ENCODE data around the gene KLHL34. TPM values are rescaled to one million over a fixed set of nuclear protein-coding genes. Genes with fewer than 3 reads are reported as not detected.

The KLHL34 gene
- total and polyA plus RNA-seq, 8 donors: 0.02 to 0.16 (median 0.08) TPM; not detected in 3

DNA sequence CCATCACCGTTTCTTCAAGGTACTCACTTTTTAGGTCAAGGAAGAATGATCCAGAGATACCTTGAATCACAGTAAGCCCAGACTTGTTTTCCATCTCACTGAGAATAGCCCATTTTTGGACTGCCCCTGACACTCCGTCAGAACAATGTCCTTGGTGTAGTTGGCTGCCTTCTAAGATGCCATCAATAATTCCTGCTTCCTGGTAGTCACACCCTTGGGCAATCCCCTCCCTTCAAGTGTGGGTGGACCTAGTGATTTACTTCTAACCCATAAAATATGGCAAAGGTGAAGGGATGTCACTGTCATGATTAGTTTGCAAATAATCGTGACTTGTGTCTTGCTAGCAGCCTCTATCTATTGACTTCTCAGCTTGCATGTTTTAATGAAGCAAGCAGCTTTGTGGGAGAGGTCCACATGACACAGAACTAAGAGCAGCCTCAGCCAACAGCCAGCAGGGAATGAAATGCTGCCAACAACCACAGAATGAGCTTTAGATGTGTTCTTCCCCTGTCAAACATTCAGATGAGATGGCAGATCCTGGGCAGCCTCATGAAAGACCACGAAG, 20.0 kb upstream of the KLHL34 start:
- H3K27ac ChIP-seq: no peak overlapping the region
- peaks cover 0 to 3% (median 0%) of the 10 kb centered on the region in 4 donors for H3K27me3 ChIP-seq
- no peak overlapping the region for H3K4me3 ChIP-seq
- H3K36me3 ChIP-seq: no peaks in the 10 kb centered on the region
- no peaks in the 10 kb centered on the region for H3K9me3 ChIP-seq
- ATAC-seq: no peak
- TF ChIP-seq, protein P1, sequence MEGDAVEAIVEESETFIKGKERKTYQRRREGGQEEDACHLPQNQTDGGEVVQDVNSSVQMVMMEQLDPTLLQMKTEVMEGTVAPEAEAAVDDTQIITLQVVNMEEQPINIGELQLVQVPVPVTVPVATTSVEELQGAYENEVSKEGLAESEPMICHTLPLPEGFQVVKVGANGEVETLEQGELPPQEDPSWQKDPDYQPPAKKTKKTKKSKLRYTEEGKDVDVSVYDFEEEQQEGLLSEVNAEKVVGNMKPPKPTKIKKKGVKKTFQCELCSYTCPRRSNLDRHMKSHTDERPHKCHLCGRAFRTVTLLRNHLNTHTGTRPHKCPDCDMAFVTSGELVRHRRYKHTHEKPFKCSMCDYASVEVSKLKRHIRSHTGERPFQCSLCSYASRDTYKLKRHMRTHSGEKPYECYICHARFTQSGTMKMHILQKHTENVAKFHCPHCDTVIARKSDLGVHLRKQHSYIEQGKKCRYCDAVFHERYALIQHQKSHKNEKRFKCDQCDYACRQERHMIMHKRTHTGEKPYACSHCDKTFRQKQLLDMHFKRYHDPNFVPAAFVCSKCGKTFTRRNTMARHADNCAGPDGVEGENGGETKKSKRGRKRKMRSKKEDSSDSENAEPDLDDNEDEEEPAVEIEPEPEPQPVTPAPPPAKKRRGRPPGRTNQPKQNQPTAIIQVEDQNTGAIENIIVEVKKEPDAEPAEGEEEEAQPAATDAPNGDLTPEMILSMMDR (IDR thresholded peaks at IDR 0.05): no peak
- H3K4me1 ChIP-seq: no peaks in the 10 kb centered on the region
- no peak for FAIRE-seq
- DNase-seq: no peak
- intact Hi-C loops (cut with DNase I): no loop called here
- 40 to 52% methylated on average over 4 of the region's 4 CpGs for WGBS, 2 donors

DNA sequence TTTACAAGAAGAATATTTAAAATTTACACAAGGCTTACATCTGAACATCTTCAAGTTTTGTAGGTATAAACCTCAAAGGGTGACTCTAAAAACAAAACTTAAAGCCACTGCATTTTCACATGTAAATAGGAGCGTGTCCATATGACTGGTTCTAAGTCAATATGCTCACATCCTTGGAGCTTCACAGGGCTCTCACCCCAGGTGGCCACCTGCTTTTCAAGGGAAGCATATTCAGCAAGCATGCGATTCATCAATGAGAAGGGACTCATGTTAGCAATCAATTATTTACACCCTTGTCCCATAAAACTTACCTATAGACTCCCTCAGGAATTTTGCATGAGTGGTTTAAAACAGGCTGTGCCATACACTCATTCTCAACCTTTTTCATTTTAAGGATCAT, 17.8 kb upstream of the KLHL34 start:
- Histone ChIP-seq H3K9me3 (no peaks in the 10 kb centered on the region), H3K36me3 (no peaks in the 10 kb centered on the region), H3K4me1 (no peaks in the 10 kb centered on the region), H3K27me3 (peaks cover 0 to 3% (median 0%) of the 10 kb centered on the region in 4 donors), H3K27ac (no peak overlapping the region), H3K4me3 (no peak overlapping the region)
- DNase-seq (no peak), ATAC-seq (no peak), FAIRE-seq (no peak)
- WGBS, 2 donors: 40 to 58% methylated on average over 2 of the region's 2 CpGs
- TF ChIP-seq, protein P1 (IDR thresholded peaks at IDR 0.05): no peak
- intact Hi-C loops (cut with DNase I): no loop called here

DNA sequence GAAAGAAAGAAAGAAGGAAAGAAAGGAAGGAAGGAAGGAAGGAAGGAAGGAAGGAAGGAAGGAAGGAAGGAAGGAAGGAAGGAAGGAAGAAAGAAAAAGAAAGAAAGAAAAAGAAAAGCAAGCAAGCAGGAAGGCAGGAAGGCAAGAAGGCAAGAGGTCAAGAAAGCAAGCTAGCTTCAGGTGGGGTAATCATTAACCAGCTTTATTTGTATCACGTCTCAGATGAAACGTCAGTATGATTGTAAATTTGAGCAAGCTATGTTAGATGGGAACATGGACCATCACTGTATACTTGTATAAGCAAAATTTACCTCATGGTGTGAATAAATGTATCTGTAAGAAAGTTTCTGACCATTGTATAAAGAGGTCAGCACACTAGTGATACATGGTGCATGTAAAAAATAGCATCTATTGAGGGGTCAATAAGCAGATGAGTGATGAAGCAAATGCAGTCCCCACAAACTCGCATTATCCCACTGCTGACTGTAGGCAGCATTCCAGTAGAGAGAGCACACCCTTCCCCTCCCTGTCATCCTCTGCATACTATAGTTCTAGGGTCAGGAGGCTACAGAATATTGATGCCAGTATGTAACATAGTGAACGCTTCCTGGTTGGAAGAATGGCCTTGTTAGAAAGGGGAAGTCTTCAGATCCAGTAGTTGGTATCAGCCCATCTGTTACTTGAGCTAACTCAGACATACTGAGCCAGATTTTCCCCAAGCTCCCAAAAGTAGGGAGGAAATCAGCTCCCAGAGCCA, 16.5 kb upstream of the KLHL34 start:
- DNase-seq (no peak), ATAC-seq (no peak), FAIRE-seq (no peak)
- no peak overlapping the region for H3K4me3 ChIP-seq
- H3K27ac ChIP-seq: no peak overlapping the region
- no peaks in the 10 kb centered on the region for H3K4me1 ChIP-seq
- peaks cover 0 to 3% (median 0%) of the 10 kb centered on the region in 4 donors for H3K27me3 ChIP-seq
- intact Hi-C loops (cut with DNase I): no loop called here
- no peaks in the 10 kb centered on the region for H3K36me3 ChIP-seq
- 31 to 34% methylated on average over 4 of the region's 4 CpGs for WGBS, 2 donors
- TF ChIP-seq, protein P1 (IDR thresholded peaks at IDR 0.05): no peak
- no peaks in the 10 kb centered on the region for H3K9me3 ChIP-seq

DNA sequence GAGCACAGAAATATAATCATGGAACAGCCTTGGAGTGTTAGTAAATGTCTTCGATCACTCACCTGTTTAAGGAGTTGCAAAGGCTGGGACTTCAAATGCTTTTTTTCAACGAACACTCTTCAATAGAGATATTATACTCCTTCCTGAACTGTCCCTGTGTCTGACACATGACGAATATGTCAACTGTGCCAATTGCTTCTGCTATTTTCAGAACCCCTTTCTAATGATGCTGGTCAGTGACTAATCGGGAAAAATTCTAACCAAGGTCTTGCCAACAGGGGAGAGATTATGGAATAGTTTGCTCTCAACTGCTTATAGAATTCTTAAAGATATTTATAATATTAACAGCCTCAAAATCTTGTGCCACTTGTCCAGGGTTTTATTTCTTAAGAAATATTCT, 8.5 kb upstream of the KLHL34 start:
- H3K27ac ChIP-seq: no peak overlapping the region
- 53 to 63% methylated on average over 4 of the region's 4 CpGs for WGBS, 2 donors
- TF ChIP-seq, protein P1 (IDR thresholded peaks at IDR 0.05): no peak
- no peaks in the 10 kb centered on the region for H3K9me3 ChIP-seq
- no peaks in the 10 kb centered on the region for H3K36me3 ChIP-seq
- ATAC-seq (no peak), FAIRE-seq (no peak), DNase-seq (no peak)
- H3K27me3 ChIP-seq: peaks cover 0 to 5% (median 0%) of the 10 kb centered on the region in 4 donors
- intact Hi-C loops (cut with DNase I): no loop called here
- H3K4me3 ChIP-seq: no peak overlapping the region
- no peaks in the 10 kb centered on the region for H3K4me1 ChIP-seq

DNA sequence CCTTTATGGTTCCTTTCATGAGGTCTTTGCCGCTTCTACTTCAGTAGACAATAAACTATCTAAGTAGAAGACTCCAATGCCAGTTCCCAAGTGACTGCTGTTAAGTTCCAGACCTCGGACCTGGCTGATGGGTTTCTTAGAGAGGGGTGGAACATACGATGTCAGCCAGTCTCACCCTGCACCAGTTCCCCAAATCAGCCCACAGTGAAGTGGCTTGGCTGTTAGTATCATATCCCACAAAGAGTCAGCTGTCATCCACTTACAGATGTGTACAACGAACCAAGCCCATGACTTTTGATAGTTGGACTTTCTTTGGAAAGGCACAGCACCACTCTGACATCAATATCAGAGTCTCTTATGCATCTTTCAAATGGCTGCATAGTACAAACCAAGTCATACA, 8.1 kb upstream of the KLHL34 start:
- no peak overlapping the region for H3K4me3 ChIP-seq
- no peak overlapping the region for H3K27ac ChIP-seq
- DNase-seq: no peak
- no peaks in the 10 kb centered on the region for H3K4me1 ChIP-seq
- no peak for FAIRE-seq
- 54 to 55% methylated on average over 4 of the region's 4 CpGs for WGBS, 2 donors
- TF ChIP-seq, protein P1 (IDR thresholded peaks at IDR 0.05): no peak
- no peaks in the 10 kb centered on the region for H3K9me3 ChIP-seq
- no peak for ATAC-seq
- intact Hi-C loops (cut with DNase I): no loop called here
- H3K27me3 ChIP-seq: peaks cover 0 to 9% (median 0%) of the 10 kb centered on the region in 4 donors
- no peaks in the 10 kb centered on the region for H3K36me3 ChIP-seq
